SK-N-SH (cell line): ENCODE data around the gene PLCXD1. TPM values are rescaled to one million over a fixed set of nuclear protein-coding genes. Genes with fewer than 3 reads are reported as not detected.

Source experiments
- CTCF ChIA-PET: fragments of 300-600, 350-600 bp; formaldehyde crosslinking; extraction: SDS; loops from one replicate; lab custom pipeline; 2021; lab: Yijun Ruan, JAX
- POLR2A ChIA-PET: fragments of 350-600 bp; sonication (Branson Sonifier 250); formaldehyde crosslinking; extraction: SDS; loops from one replicate; lab custom pipeline; 2020; ENCODE audit warnings: antibody characterized with exemption, inconsistent platforms; lab: Yijun Ruan, JAX
- DNase-seq: peaks from one replicate; pipeline ENCODE4 v3.0.0; 2012
- H2AFZ ChIP-seq: fragments of 200-600 bp; sonication (generic); 2 replicates; pipeline ENCODE4 v1.8.1; 2016; ENCODE audit warnings: antibody characterized with exemption, mild to moderate bottlenecking, low read depth
- H3F3A ChIP-seq: fragments of 200-600 bp; sonication (generic); replicated peaks from 2 replicates; pipeline ENCODE3; 2016; ENCODE audit warnings: antibody characterized with exemption, mild to moderate bottlenecking; ENCODE audit not compliant: insufficient read depth
- H3K27ac ChIP-seq, 2 experiments: fragments of 200-500 bp in 1 of 2; fragments of 200-600 bp in 1 of 2; sonication (Bioruptor generic) in 1 of 2; sonication (generic), shearing (Covaris generic) in 1 of 2; 2 replicates each; pipeline versions ENCODE4 v1.5.1 to v1.6.1; 2014 to 2016; ENCODE audit warnings: low read depth in 2 of 2, inconsistent platforms in 1 of 2, low read length in 1 of 2, mild to moderate bottlenecking in 1 of 2, mixed read lengths in 1 of 2
- H3K27me3 ChIP-seq: fragments of 200-600 bp; sonication (generic), shearing (Covaris generic); 2 replicates; pipeline ENCODE4 v1.6.1; 2016; ENCODE audit warnings: mixed run types; ENCODE audit not compliant: insufficient read depth
- H3K36me3 ChIP-seq, 2 experiments: fragments of 200-500 bp in 1 of 2; fragments of 200-600 bp in 1 of 2; sonication (Bioruptor generic) in 1 of 2; sonication (generic) in 1 of 2; replicated peaks in 1 of 2; 2 replicates each; pipeline versions ENCODE3 to v1.5.1; 2014 to 2016; ENCODE audit warnings: low read length in 1 of 2, mild to moderate bottlenecking in 1 of 2; ENCODE audit not compliant: insufficient read depth in 2 of 2, control insufficient read depth in 1 of 2
- H3K4me1 ChIP-seq, 2 experiments: fragments of 200-500 bp in 1 of 2; fragments of 200-600 bp in 1 of 2; sonication (Bioruptor generic) in 1 of 2; sonication (generic), shearing (Covaris generic) in 1 of 2; 2 replicates each; pipeline versions ENCODE4 v1.5.1 to v1.6.1; 2014 to 2016; ENCODE audit warnings: low read depth in 1 of 2, low read length in 1 of 2, mixed run types in 1 of 2; ENCODE audit not compliant: insufficient read depth in 2 of 2, control insufficient read depth in 1 of 2
- H3K4me2 ChIP-seq: fragments of 200-600 bp; sonication (generic), shearing (Covaris generic); 2 replicates; pipeline ENCODE4 v1.6.1; 2017; ENCODE audit warnings: mixed run types
- H3K4me3 ChIP-seq, 2 experiments: fragments of 200-500 bp in 1 of 2; fragments of 200-600 bp in 1 of 2; sonication (Bioruptor generic) in 1 of 2; sonication (generic), shearing (Covaris generic) in 1 of 2; 2 replicates each; pipeline versions ENCODE4 v1.5.1 to v1.8.1; 2014 to 2016; ENCODE audit warnings: low read depth in 2 of 2, inconsistent platforms in 1 of 2, low read length in 1 of 2, mild to moderate bottlenecking in 1 of 2, mixed read lengths in 1 of 2, moderate library complexity in 1 of 2
- H3K79me2 ChIP-seq: fragments of 200-600 bp; sonication (generic); 2 replicates; pipeline ENCODE4 v1.8.1; 2017; ENCODE audit warnings: mild to moderate bottlenecking; ENCODE audit not compliant: insufficient read depth
- H3K9ac ChIP-seq: fragments of 200-600 bp; sonication (generic); 2 replicates; pipeline ENCODE4 v1.6.1; 2017; ENCODE audit warnings: mixed run types
- H3K9me2 ChIP-seq: fragments of 200-600 bp; sonication (generic); 2 replicates; pipeline ENCODE4 v1.6.1; 2017; ENCODE audit warnings: mixed run types
- H3K9me3 ChIP-seq: fragments of 200-600 bp; sonication (generic); 2 replicates; pipeline ENCODE4 v1.6.1; 2017; ENCODE audit warnings: mixed run types, mild to moderate bottlenecking, moderate library complexity
- H4K20me1 ChIP-seq: fragments of 200-600 bp; sonication (generic); 2 replicates; pipeline ENCODE4 v1.6.1; 2017; ENCODE audit warnings: mild to moderate bottlenecking, mixed run types; ENCODE audit not compliant: insufficient read depth
- CHD2 ChIP-seq: fragments of 150-350 bp; IDR thresholded peaks from 2 replicates; pipeline ENCODE4 v1.6.1; 2018; ENCODE audit warnings: low read length; ENCODE audit not compliant: partially characterized antibody
- CTCF ChIP-seq: fragments of 200-600 bp; sonication (generic); IDR thresholded peaks from 2 replicates; pipeline ENCODE4 v1.6.1; 2017; ENCODE audit warnings: antibody characterized with exemption, mild to moderate bottlenecking, moderate library complexity
- ELF1 ChIP-seq: IDR thresholded peaks from 2 replicates; pipeline ENCODE4 v1.4.0; 2012
- EP300 ChIP-seq, 2 experiments: IDR thresholded peaks; 2 replicates each; pipeline versions ENCODE4 v1.4.0 to v1.6.1; 2012; ENCODE audit warnings: borderline replicate concordance in 1 of 2, low read depth in 1 of 2, low read length in 1 of 2
- EZH2phosphoT487 ChIP-seq: fragments of 200-600 bp; sonication (generic); IDR thresholded peaks from 2 replicates; pipeline ENCODE4 v1.6.1; 2017; ENCODE audit warnings: low read depth, mixed run types, mild to moderate bottlenecking, antibody characterized with exemption, moderate library complexity, borderline replicate concordance
- FOSL2 ChIP-seq: IDR thresholded peaks from 2 replicates; pipeline ENCODE4 v1.4.0; 2012; ENCODE audit warnings: low read depth, mild to moderate bottlenecking, moderate library complexity, borderline replicate concordance
- GATA2 ChIP-seq: sonication (generic); formaldehyde crosslinking; IDR thresholded peaks from 2 replicates; pipeline ENCODE4 v1.5.0; 2020; ENCODE audit warnings: mild to moderate bottlenecking, missing genetic modification reagents
- MEF2A ChIP-seq: IDR thresholded peaks from 2 replicates; pipeline ENCODE4 v1.4.0; 2012; ENCODE audit warnings: low read depth, borderline replicate concordance
- MXI1 ChIP-seq: IDR thresholded peaks from 2 replicates; pipeline ENCODE4 v1.6.1; 2012; ENCODE audit warnings: mild to moderate bottlenecking, low read depth, low read length, improper control_type of control experiment
- NFIC ChIP-seq: IDR thresholded peaks from 2 replicates; pipeline ENCODE4 v1.4.0; 2012; ENCODE audit warnings: borderline replicate concordance
- POLR2AphosphoS5 ChIP-seq: IDR thresholded peaks from 2 replicates; pipeline ENCODE4 v1.6.1; 2012; ENCODE audit warnings: low read depth, low read length
- RAD21 ChIP-seq: IDR thresholded peaks from 2 replicates; pipeline ENCODE4 v1.6.1; 2012; ENCODE audit warnings: mild to moderate bottlenecking, low read length
- RCOR1 ChIP-seq: fragments of 150-350 bp; IDR thresholded peaks from 2 replicates; pipeline ENCODE4 v1.6.1; 2017; ENCODE audit warnings: antibody characterized with exemption, low read length
- REST ChIP-seq: IDR thresholded peaks from 2 replicates; pipeline ENCODE4 v1.6.1; 2012; ENCODE audit warnings: mild to moderate bottlenecking, low read depth, low read length, moderate library complexity
- RXRA ChIP-seq: IDR thresholded peaks from 2 replicates; pipeline ENCODE4 v1.4.0; 2012; ENCODE audit warnings: low read depth, mild to moderate bottlenecking, borderline replicate concordance
- SIN3A ChIP-seq: IDR thresholded peaks from 2 replicates; pipeline ENCODE4 v1.6.1; 2012; ENCODE audit warnings: low read depth, mild to moderate bottlenecking, low read length, moderate library complexity, borderline replicate concordance
- SMC3 ChIP-seq: IDR thresholded peaks from 2 replicates; pipeline ENCODE4 v1.6.1; 2012; ENCODE audit warnings: low read depth, low read length, improper control_type of control experiment
- TAF1 ChIP-seq: IDR thresholded peaks from 2 replicates; pipeline ENCODE4 v1.6.1; 2012; ENCODE audit warnings: low read depth, mild to moderate bottlenecking, low read length, moderate library complexity, borderline replicate concordance
- TCF12 ChIP-seq: IDR thresholded peaks from 2 replicates; pipeline ENCODE4 v1.4.0; 2012
- USF2 ChIP-seq: fragments of 150-350 bp; IDR thresholded peaks from 2 replicates; pipeline ENCODE4 v1.6.1; 2017; ENCODE audit warnings: antibody characterized with exemption, low read length, low read depth, borderline replicate concordance
- YY1 ChIP-seq: IDR thresholded peaks from 2 replicates; pipeline ENCODE4 v1.4.0; 2012; ENCODE audit warnings: low read depth, mild to moderate bottlenecking
- WGBS: methylation state at CpG from one replicate; pipeline ENCODE4 v1.1.6; 2017; ENCODE audit warnings: low lambda C conversion rate; 5-methylcytosine and 5-hydroxymethylcytosine counted together
- polyA plus RNA-seq, 3 experiments: library from polyadenylated mRNA; depleted of rRNA; stranded (reverse); fragments of >200 nt; gene quantifications; 2 replicates each; pipeline ENCODE4 v1.2.3, GENCODE V29; 2012

PLCXD1 gene
- polyA plus RNA-seq, 1 of the 3 experiments (the other 2 are of a cell fraction), result 14.8 TPM

- no peaks in the 10 kb centered on the region for H3K9me2 ChIP-seq
- no peak overlapping the region for H3K27ac ChIP-seq
- H3K9ac ChIP-seq, result no peak overlapping the region
- POLR2A ChIA-PET, result no interaction called here
- H3K36me3 ChIP-seq, result peaks cover 6% of the 10 kb centered on the region in 2 experiments
- H3K4me1 ChIP-seq, result no peaks in the 10 kb centered on the region
- no peaks in the 10 kb centered on the region for H3K79me2 ChIP-seq
- no peak overlapping the region for H2AFZ ChIP-seq
- no peaks in the 10 kb centered on the region for H3K27me3 ChIP-seq
- WGBS, result 96% methylated on average over 29 of the region's 36 CpGs
- H3F3A ChIP-seq, result peaks cover 6% of the 10 kb centered on the region
- CTCF ChIA-PET, result no interaction called here
- no peaks in the 10 kb centered on the region for H3K9me3 ChIP-seq
- H4K20me1 ChIP-seq, result no peaks in the 10 kb centered on the region
- no peak for TF ChIP-seq TCF12
- TF ChIP-seq MXI1, result no peak
- no peak for TF ChIP-seq POLR2AphosphoS5
- TF ChIP-seq NFIC, result no peak
- no peak for TF ChIP-seq RXRA
- no peak for TF ChIP-seq SMC3
- TF ChIP-seq EZH2phosphoT487, result no peak
- no peak for TF ChIP-seq USF2
- TF ChIP-seq EP300 (IDR thresholded peaks at IDR 0.05; ENCODE audit: borderline replicate concordance in 1 of 2, low read depth in 1 of 2, low read length in 1 of 2), result no peak
- no peak for TF ChIP-seq RAD21
- no peak for TF ChIP-seq ELF1
- no peak for TF ChIP-seq YY1
- H3K4me2 ChIP-seq, result no peak overlapping the region
- no peak for DNase-seq
- H3K4me3 ChIP-seq, result no peak overlapping the region
Observed at GRCh38 chrX:298993-299392, 17.8 kb downstream of the PLCXD1 start.

GRCh38 chrX:300334-300733, 19.2 kb downstream of the PLCXD1 start:
- WGBS, result 91% methylated on average over 8 of the region's 8 CpGs
- H4K20me1 ChIP-seq, result no peaks in the 10 kb centered on the region
- TF ChIP-seq CHD2 (no peak), FOSL2 (no peak), MEF2A (no peak), EZH2phosphoT487 (no peak), TCF12 (no peak), MXI1 (no peak), NFIC (no peak), RCOR1 (no peak), TAF1 (no peak), SMC3 (no peak), ELF1 (no peak), SIN3A (no peak), GATA2 (CRISPR knock-in tag) (no peak), EP300 (IDR thresholded peaks at IDR 0.05; ENCODE audit: borderline replicate concordance in 1 of 2, low read depth in 1 of 2, low read length in 1 of 2) (no peak), REST (no peak), CTCF (no peak), POLR2AphosphoS5 (no peak)
- TF ChIP-seq, all 33 proteins: peak for 0
- no peak overlapping the region for H3K4me3 ChIP-seq
- no peaks in the 10 kb centered on the region for H3K4me1 ChIP-seq
- H3K9ac ChIP-seq, result no peak overlapping the region
- no peak for DNase-seq
- H3K9me3 ChIP-seq, result no peaks in the 10 kb centered on the region
- no peak overlapping the region for H3K4me2 ChIP-seq
- no peaks in the 10 kb centered on the region for H3K27me3 ChIP-seq
- H3K9me2 ChIP-seq, result no peaks in the 10 kb centered on the region
- H3F3A ChIP-seq, result peaks cover 12% of the 10 kb centered on the region
- ChIA-PET POLR2A (no interaction called here), CTCF (no interaction called here)
- H2AFZ ChIP-seq, result no peak overlapping the region
- no peak overlapping the region for H3K27ac ChIP-seq
- peaks cover 6 to 10% of the 10 kb centered on the region in 2 experiments for H3K36me3 ChIP-seq
- H3K79me2 ChIP-seq, result no peaks in the 10 kb centered on the region
